Measurements from ENCODE around the gene GOLIM4.

DNA sequence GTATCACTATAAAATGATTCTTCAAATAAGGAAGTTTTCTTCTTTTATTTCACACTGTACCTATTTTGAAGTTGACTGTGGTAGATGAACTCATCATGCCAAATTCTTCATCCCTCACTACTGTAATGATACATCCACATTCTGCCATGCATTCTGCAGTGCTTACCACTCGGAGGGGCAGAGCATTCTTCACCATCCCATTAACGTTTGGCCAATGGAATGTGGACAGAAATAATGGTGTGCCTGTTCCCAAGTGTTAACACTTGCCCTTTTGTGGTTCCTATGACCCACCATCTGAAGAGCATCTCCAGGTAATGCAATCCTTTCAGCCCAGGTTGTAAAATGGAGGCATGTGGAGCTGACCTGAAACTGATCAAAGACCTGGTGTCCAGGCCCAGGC lies 18.6 kb downstream of the GOLIM4 start:
- TF ChIP-seq, protein P1, sequence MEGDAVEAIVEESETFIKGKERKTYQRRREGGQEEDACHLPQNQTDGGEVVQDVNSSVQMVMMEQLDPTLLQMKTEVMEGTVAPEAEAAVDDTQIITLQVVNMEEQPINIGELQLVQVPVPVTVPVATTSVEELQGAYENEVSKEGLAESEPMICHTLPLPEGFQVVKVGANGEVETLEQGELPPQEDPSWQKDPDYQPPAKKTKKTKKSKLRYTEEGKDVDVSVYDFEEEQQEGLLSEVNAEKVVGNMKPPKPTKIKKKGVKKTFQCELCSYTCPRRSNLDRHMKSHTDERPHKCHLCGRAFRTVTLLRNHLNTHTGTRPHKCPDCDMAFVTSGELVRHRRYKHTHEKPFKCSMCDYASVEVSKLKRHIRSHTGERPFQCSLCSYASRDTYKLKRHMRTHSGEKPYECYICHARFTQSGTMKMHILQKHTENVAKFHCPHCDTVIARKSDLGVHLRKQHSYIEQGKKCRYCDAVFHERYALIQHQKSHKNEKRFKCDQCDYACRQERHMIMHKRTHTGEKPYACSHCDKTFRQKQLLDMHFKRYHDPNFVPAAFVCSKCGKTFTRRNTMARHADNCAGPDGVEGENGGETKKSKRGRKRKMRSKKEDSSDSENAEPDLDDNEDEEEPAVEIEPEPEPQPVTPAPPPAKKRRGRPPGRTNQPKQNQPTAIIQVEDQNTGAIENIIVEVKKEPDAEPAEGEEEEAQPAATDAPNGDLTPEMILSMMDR (IDR thresholded peaks at IDR 0.05): no peak
- TF ChIP-seq POLR2AphosphoS5 (IDR thresholded peaks at IDR 0.05; ENCODE audit: low read depth, low read length) (no peak), TCF7L2 (IDR thresholded peaks at IDR 0.05; ENCODE audit: low read depth, low read length) (no peak)
- TF ChIP-seq, protein P2, sequence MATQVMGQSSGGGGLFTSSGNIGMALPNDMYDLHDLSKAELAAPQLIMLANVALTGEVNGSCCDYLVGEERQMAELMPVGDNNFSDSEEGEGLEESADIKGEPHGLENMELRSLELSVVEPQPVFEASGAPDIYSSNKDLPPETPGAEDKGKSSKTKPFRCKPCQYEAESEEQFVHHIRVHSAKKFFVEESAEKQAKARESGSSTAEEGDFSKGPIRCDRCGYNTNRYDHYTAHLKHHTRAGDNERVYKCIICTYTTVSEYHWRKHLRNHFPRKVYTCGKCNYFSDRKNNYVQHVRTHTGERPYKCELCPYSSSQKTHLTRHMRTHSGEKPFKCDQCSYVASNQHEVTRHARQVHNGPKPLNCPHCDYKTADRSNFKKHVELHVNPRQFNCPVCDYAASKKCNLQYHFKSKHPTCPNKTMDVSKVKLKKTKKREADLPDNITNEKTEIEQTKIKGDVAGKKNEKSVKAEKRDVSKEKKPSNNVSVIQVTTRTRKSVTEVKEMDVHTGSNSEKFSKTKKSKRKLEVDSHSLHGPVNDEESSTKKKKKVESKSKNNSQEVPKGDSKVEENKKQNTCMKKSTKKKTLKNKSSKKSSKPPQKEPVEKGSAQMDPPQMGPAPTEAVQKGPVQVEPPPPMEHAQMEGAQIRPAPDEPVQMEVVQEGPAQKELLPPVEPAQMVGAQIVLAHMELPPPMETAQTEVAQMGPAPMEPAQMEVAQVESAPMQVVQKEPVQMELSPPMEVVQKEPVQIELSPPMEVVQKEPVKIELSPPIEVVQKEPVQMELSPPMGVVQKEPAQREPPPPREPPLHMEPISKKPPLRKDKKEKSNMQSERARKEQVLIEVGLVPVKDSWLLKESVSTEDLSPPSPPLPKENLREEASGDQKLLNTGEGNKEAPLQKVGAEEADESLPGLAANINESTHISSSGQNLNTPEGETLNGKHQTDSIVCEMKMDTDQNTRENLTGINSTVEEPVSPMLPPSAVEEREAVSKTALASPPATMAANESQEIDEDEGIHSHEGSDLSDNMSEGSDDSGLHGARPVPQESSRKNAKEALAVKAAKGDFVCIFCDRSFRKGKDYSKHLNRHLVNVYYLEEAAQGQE (IDR thresholded peaks at IDR 0.05; ENCODE audit: insufficient read depth in 1 of 2, low read depth in 2 of 2, low read length in 1 of 2): no peak

Measured in Panc1 (cell line).